HG03280 (cell line): ENCODE measurements around the gene TFAP2D.

ENCODE experiments used
- ATAC-seq: cut with Tn5 transposase; IDR thresholded peaks from one replicate; pipeline ENCODE4 v1.9.1; 2021; ENCODE audit warnings: mild to moderate bottlenecking, moderate library complexity; ENCODE audit not compliant: unreplicated experiment

TFAP2D gene

GRCh38 chr6:50713226-50713625 lies at the start of gene TFAP2D:
TSS of gene TFAP2D (plus strand) at chr6:50713526. CDS start at chr6:50714056, 530 bp downstream.
- ATAC-seq, result no peak

- ATAC-seq, result no peak
Measured at GRCh38 chr6:50663806-50664205, 49.5 kb upstream of the TFAP2D start.

GRCh38 chr6:50666089-50666488 lies 47.2 kb upstream of the TFAP2D start:
- ATAC-seq, result no peak

- ATAC-seq, result no peak
Measured at GRCh38 chr6:50681213-50681824, 32.0 kb upstream of the TFAP2D start.

DNA sequence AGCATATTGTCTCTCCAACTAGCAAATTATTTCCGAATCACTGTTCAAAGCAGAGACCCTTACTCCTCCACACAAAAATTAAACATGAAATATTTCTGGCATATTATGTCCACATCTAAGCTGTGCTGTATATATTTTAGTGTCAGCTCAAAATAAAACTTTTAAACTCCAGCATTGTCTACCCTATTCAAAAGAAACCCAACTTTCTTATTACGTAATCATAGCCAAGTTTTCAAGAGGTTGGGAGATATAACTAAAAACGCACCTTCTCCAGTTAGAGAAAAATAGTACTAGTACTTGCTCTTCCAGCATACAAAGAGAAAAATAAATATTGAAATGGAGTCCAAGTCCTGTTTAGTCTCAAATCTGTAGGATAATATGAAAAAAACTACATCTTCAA lies 24.1 kb upstream of the TFAP2D start:
- no peak for ATAC-seq

DNA sequence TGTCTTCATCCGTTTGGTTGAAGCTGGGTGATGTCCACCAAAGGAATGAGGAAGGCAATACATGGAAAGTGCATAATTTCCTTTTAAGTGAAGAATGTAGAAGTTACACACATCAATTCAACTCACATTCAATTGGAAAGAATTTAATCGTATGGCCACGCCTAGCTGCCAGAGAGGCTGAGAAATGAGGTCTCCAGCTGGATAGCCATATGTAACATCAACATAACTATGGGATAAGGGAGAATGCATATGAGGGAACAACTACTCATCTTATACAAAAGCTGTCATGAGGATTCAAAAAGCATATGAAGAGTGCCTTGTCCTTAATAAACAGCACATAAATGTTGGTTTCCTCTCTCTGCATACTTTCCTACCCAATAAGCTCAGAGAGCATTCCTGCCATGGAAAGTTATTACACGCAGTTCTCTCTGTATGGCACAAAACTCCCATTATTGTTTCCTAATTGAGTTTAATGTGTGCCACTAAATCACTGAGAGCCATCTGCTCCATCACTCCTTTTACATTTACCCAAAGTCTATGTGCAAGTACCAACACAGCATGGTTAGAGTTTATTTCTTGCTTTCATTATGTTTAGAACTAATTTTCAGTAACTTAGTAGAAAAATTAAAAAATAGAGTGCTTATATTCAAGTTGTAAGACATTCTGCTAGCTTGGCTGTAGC lies 21.4 kb upstream of the TFAP2D start:
- ATAC-seq, result no peak

DNA sequence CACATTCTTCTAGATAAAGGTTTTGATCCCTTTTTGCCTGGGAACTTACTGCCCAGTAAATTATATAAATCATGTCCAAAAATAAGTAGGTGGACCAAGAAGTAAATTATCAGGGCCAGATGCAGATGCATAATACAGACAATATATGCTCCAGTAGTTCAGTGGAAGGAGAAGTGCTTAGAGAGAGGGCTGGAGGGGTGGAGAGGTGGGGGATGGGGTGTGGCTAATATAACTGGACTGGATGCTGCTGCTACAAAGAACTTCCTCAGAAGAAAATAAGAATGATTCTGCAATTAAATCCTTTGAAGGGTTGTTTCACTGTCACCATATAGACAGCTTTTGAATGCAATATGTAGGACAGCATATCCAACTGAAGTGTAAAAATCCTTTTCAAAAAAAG lies 14.8 kb upstream of the TFAP2D start:
- no peak for ATAC-seq

DNA sequence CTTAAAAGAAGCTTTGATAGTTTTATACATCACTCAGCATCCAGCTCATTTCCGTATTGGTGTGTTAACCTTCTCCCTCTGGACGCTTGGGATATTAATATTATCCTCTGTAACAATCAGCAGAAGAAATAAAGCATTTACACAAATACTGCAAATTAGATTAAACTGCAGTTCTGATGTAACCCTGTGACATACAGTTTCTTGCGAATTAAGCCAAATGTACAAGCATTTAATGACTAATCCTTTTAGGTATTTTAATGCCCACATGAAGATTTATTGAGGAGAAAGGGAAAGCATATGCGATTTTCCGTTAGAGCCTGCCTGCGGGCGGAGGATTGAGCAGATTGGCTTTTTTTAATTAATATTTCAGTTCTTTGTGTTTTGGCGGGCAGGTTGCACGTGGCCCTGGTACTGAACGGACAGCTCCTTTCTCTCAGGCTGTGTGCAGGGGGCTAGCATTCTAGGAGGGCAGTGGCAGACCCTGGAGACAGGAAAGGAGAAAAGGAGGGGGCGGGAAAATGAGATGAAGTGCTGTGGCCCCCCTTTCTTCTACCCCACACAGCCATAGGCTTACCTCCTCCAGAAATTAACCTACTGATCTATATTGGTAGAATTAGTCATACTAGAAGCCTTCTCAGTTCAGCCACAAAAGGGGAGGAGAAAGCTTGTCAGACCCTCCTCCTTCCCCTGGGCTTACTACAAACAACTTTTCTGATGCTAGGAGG lies 14.1 kb upstream of the TFAP2D start:
- ATAC-seq, result no peak

DNA sequence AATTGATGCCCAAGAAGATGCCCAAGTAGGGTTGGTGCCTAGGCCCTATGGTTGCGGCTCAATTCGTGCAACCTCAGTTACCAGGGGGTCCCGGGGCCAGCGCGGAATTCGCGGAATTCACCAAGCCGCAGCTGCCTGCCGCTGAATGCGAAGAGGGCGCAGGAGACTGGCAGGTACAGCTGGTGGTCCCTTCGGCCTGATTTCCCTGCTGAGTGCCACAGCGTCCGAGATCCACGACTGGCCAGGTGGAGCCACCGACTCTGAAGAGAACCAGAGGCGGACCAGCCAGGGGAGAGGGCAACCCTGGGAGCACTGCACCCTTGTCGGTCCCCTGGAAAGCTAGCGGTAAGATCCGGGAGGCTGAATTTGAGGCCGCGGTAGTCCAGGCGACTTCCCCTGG lies 6.8 kb upstream of the TFAP2D start:
- ATAC-seq, result no peak

DNA sequence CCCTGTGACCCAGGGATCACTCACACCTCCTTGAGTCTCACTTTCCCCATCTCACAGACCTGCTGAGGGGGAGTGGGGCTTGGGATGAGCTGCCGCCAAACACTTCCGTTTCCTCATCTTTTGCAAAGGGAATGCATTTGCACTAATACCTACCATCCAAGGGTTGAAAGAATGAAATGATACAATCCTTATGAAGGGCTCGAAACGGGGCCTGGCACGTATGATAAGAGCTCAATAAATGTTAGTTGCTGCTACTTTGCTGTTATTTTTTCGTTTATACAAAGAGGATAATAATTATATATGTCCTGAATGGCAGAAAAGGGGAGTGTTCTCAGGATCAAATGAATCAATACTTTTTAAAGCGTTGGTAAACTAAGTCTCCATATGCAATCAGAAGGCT lies 6.1 kb upstream of the TFAP2D start:
- no peak for ATAC-seq

DNA sequence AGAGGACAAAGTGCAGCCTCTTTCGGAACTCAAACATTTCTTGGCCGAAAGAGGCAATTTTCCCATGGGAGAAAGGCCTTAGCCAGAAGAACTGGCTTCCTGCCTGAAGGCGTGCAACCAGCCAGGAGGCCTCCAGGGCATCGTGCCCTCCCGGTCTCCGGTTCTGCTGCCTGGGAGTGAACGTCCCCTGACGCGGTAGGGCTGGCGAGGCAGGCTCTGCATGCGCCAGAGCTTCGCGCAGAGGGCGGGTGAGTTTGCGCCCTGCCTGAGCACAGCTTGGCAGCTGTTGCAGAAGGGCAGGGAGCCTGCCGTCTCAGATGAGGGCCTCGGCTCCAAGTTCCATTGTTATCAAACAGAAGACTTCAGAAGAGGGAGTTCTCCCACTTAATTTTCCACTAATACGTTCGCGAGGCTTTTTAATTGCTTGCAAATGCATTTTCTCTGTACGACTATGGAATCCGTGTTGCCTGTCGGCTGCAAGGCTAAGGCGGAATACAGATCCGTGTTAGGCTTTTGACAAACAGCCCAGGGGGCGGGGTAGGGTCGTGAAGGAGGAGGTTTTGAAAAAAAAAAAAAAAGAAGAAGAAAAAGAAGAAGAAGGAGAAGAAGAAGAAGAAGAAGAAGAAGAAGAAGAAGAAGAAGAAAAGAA lies 5.5 kb upstream of the TFAP2D start:
- no peak for ATAC-seq

GRCh38 chr6:50708664-50709365 lies 4.5 kb upstream of the TFAP2D start:
- no peak for ATAC-seq

GRCh38 chr6:50709366-50709734 lies 4.0 kb upstream of the TFAP2D start:
- no peak for ATAC-seq

DNA sequence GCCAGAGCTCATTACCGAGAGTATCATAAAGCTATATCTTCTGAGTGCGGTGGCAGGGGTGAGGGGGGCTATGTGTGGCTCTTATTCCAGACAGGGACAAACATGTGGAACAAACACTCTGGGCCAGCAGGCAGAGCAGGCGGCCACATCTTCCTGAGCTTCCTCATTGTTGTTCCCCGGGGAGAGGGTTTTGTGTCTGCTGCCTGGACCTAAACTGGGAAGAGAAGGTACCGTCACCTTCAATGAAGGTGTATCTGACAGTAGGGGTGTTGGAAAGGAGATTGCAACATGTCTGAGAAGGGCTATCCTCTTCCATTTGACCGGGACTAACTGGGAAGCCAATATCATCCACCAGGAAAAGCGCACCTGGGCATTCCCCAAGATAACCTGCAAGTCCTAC lies 1.6 kb upstream of the TFAP2D start:
- ATAC-seq, result no peak

GRCh38 chr6:50712291-50712690 lies 1.0 kb upstream of the TFAP2D start:
- ATAC-seq, result no peak

GRCh38 chr6:50713977-50714486 lies 706 bp downstream of the TFAP2D start:
- ATAC-seq, result no peak

DNA sequence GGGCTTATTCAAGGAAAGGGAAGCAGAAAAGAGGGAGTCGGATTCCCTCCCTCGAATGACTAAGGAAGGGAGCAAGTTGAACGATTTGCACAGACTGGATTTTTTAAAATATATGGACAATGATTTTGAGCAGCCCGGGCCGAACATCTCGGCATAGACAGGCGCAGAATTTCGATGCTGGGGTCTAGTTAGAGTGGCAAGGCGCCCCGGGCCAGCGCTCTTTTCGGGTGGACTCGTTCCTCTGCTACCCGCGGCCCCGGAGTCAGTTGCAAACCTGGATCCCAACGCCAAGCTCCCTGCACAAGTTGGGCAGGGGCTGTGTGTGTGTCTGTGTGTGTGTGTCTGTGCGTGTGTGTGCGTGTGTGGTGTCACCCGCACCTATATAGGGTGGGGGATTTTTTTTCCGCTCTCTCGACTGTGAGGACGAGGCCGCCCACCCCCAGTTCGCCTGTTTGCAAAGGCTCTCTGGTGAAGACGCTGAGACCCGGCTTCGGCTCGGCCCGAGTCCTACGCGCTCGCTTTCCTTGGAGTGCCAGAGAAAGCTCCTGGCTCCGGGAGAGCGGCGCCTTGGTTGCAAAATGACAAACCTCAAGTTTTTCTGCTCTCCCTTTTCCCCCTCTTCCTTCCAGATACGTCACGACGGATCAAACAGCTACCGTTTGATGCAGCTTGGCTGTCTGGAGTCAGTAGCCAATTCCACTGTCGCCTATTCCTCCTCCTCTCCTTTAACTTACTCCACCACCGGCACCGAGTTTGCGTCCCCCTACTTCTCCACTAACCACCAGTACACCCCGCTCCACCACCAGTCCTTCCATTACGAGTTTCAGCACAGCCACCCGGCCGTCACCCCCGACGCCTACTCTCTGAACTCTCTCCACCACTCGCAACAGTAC lies 1.4 kb downstream of the TFAP2D start:
- ATAC-seq, result no peak

GRCh38 chr6:50716899-50717509 lies 3.7 kb downstream of the TFAP2D start:
- ATAC-seq, result no peak

DNA sequence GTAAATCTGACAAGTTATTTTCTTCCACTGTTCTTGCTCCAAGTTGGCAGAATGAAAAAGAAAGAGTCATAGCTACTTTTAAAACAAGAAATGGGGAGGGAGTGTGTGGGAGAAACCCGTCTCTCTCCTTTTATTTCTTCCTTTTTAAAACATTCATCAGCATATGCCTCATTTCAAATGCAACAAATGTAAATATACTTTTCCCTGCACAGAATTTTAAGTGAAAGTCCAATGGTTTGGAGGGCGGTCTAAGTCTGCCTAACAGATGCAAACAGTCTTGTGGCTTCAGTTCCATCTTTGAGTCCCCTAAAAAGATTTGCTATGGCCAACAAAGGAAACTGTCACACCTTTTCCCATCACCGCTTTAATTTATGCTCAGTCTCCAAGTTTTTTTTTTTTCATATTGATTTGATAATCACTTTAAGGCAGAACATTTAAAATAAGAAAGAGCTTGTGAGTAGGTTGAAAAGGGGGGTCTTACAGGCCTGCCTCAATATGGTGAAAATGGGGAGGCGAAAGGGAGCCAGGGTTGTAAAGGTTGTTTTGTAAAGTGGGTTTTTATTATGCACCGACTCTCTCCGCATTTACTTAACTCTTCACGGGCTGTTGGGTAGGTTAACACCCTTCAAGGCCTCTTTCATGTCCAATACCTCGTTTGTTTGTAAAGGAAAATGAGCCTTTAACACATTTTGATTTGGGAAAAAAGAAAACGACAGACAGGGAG lies 4.6 kb downstream of the TFAP2D start:
- ATAC-seq, result no peak
